Mucosa of stomach (tissue), 1 donor: ENCODE measurements around the gene BRI3BP.

Experiments
- H3K27me3 ChIP-seq: one replicate; pipeline ENCODE4 v1.7.0; 2013; ENCODE audit warnings: mild to moderate bottlenecking, low read length; ENCODE audit not compliant: control insufficient read depth, insufficient read depth
- H3K36me3 ChIP-seq: one replicate; pipeline ENCODE4 v1.7.0; 2013; ENCODE audit warnings: low read length; ENCODE audit not compliant: control insufficient read depth, insufficient read depth
- H3K4me1 ChIP-seq: one replicate; pipeline ENCODE4 v1.7.0; 2013; ENCODE audit warnings: mild to moderate bottlenecking, low read length; ENCODE audit not compliant: control insufficient read depth, insufficient read depth
- H3K4me3 ChIP-seq: one replicate; pipeline ENCODE4 v1.7.0; 2013; ENCODE audit warnings: low read length
- H3K9ac ChIP-seq: one replicate; pipeline ENCODE4 v1.7.0; 2013; ENCODE audit warnings: mild to moderate bottlenecking, low read length, moderate library complexity
- H3K9me3 ChIP-seq: one replicate; pipeline ENCODE4 v1.7.0; 2013; ENCODE audit warnings: mild to moderate bottlenecking, low read length, moderate library complexity; ENCODE audit not compliant: control insufficient read depth
- donor health status: Pancreatic carcinoma.

The BRI3BP gene

GRCh38 chr12:124993626-124994436, at the start of gene BRI3BP:
Gene BRI3BP, plus strand, starts transcription at chr12:124993645. Its CDS starts 146 bp downstream, at chr12:124993791.
- H3K4me3 ChIP-seq: peak within 1 kb of the TSS; percentile 68
- peak within 1 kb of the TSS; percentile 57 for H3K9ac ChIP-seq
- H3K27me3 ChIP-seq: no peaks in the 10 kb centered on the region

GRCh38 chr12:124946447-124946793, 47.0 kb upstream of the BRI3BP start:
- Histone ChIP-seq H3K9ac (no peak overlapping the region), H3K27me3 (no peaks in the 10 kb centered on the region), H3K36me3 (no peaks in the 10 kb centered on the region), H3K4me3 (no peak overlapping the region), H3K4me1 (no peaks in the 10 kb centered on the region), H3K9me3 (no peaks in the 10 kb centered on the region)

More at GRCh38 chr12:124993626-124994436, at the start of gene BRI3BP:
- no peaks in the 10 kb centered on the region for H3K9me3 ChIP-seq
- peaks cover 17% of the 10 kb centered on the region for H3K4me1 ChIP-seq
- H3K36me3 ChIP-seq: no peaks in the 10 kb centered on the region

GRCh38 chr12:124947013-124947412, 46.4 kb upstream of the BRI3BP start:
- Histone ChIP-seq H3K4me3 (no peak overlapping the region), H3K36me3 (no peaks in the 10 kb centered on the region), H3K4me1 (no peaks in the 10 kb centered on the region), H3K27me3 (no peaks in the 10 kb centered on the region), H3K9ac (no peak overlapping the region), H3K9me3 (no peaks in the 10 kb centered on the region)

- H3K27me3 ChIP-seq: no peaks in the 10 kb centered on the region
- no peak overlapping the region for H3K4me3 ChIP-seq
- no peak overlapping the region for H3K9ac ChIP-seq
- no peaks in the 10 kb centered on the region for H3K36me3 ChIP-seq
- H3K4me1 ChIP-seq: no peaks in the 10 kb centered on the region
- no peaks in the 10 kb centered on the region for H3K9me3 ChIP-seq
Observed at GRCh38 chr12:124947561-124948398, 45.7 kb upstream of the BRI3BP start.

GRCh38 chr12:124949066-124949465, 44.4 kb upstream of the BRI3BP start:
- H3K27me3 ChIP-seq: no peaks in the 10 kb centered on the region
- H3K9ac ChIP-seq: no peak overlapping the region
- no peaks in the 10 kb centered on the region for H3K36me3 ChIP-seq
- H3K9me3 ChIP-seq: no peaks in the 10 kb centered on the region
- no peak overlapping the region for H3K4me3 ChIP-seq
- H3K4me1 ChIP-seq: no peaks in the 10 kb centered on the region

- Histone ChIP-seq H3K27me3 (no peaks in the 10 kb centered on the region), H3K9me3 (no peaks in the 10 kb centered on the region), H3K4me1 (no peaks in the 10 kb centered on the region), H3K9ac (no peak overlapping the region), H3K36me3 (no peaks in the 10 kb centered on the region), H3K4me3 (no peak overlapping the region)
Observed at GRCh38 chr12:124949779-124950728, 43.4 kb upstream of the BRI3BP start.

GRCh38 chr12:124952295-124952694, 41.1 kb upstream of the BRI3BP start:
- H3K9me3 ChIP-seq: no peaks in the 10 kb centered on the region
- no peaks in the 10 kb centered on the region for H3K27me3 ChIP-seq
- no peak overlapping the region for H3K4me3 ChIP-seq
- no peak overlapping the region for H3K9ac ChIP-seq
- H3K36me3 ChIP-seq: no peaks in the 10 kb centered on the region
- no peaks in the 10 kb centered on the region for H3K4me1 ChIP-seq

- no peak overlapping the region for H3K4me3 ChIP-seq
- no peaks in the 10 kb centered on the region for H3K27me3 ChIP-seq
- no peaks in the 10 kb centered on the region for H3K36me3 ChIP-seq
- no peak overlapping the region for H3K9ac ChIP-seq
- no peaks in the 10 kb centered on the region for H3K9me3 ChIP-seq
- H3K4me1 ChIP-seq: no peaks in the 10 kb centered on the region
Observed at GRCh38 chr12:124952801-124953200, 40.6 kb upstream of the BRI3BP start.

GRCh38 chr12:124953689-124954405, 39.6 kb upstream of the BRI3BP start:
- no peak overlapping the region for H3K9ac ChIP-seq
- no peak overlapping the region for H3K4me3 ChIP-seq
- H3K4me1 ChIP-seq: no peaks in the 10 kb centered on the region
- H3K9me3 ChIP-seq: no peaks in the 10 kb centered on the region
- H3K27me3 ChIP-seq: no peaks in the 10 kb centered on the region
- H3K36me3 ChIP-seq: no peaks in the 10 kb centered on the region

- no peaks in the 10 kb centered on the region for H3K9me3 ChIP-seq
- H3K9ac ChIP-seq: no peak overlapping the region
- H3K4me3 ChIP-seq: no peak overlapping the region
- H3K36me3 ChIP-seq: no peaks in the 10 kb centered on the region
- H3K27me3 ChIP-seq: no peaks in the 10 kb centered on the region
- no peaks in the 10 kb centered on the region for H3K4me1 ChIP-seq
Observed at GRCh38 chr12:124954771-124955170, 38.7 kb upstream of the BRI3BP start.

GRCh38 chr12:124956571-124956970, 36.9 kb upstream of the BRI3BP start:
- Histone ChIP-seq H3K9ac (no peak overlapping the region), H3K4me3 (no peak overlapping the region), H3K27me3 (no peaks in the 10 kb centered on the region), H3K4me1 (no peaks in the 10 kb centered on the region), H3K9me3 (no peaks in the 10 kb centered on the region), H3K36me3 (no peaks in the 10 kb centered on the region)
